NCI-H1048 (cell line): Measurements from ENCODE around the gene HLA-C.
"Not testable (repeated sequence)": the region's sequence is repeated elsewhere in the genome, so short reads cannot be mapped to it uniquely, and the experiment has no call there.

Experiments used
- DNase-seq: peaks from one replicate; lab custom pipeline; 2025; lab: John Stamatoyannopoulos, UW

The HLA-C gene

GRCh38 chr6:31270788-31271640 lies 878 bp downstream of the HLA-C start:
- DNase-seq: no peak

GRCh38 chr6:31268836-31269235 lies 3.1 kb downstream of the HLA-C start:
- DNase-seq: no peak

- no peak for DNase-seq
Observed at GRCh38 chr6:31268369-31268765, 3.5 kb downstream of the HLA-C start.

- no peak for DNase-seq
Observed at GRCh38 chr6:31267651-31268368, 4.1 kb downstream of the HLA-C start.

GRCh38 chr6:31266567-31267360 lies 5.1 kb downstream of the HLA-C start:
- DNase-seq: no peak

GRCh38 chr6:31265926-31266325 lies 6.0 kb downstream of the HLA-C start:
- DNase-seq: no peak

- DNase-seq: not testable (repeated sequence)
Observed at GRCh38 chr6:31263346-31263933, 8.5 kb downstream of the HLA-C start.

- not testable (repeated sequence) for DNase-seq
Observed at GRCh38 chr6:31259995-31260394, 11.9 kb downstream of the HLA-C start.

GRCh38 chr6:31252625-31253024 lies 19.3 kb downstream of the HLA-C start:
- no peak for DNase-seq

- no peak for DNase-seq
Observed at GRCh38 chr6:31251261-31251660, 20.6 kb downstream of the HLA-C start.

- DNase-seq: no peak
Observed at GRCh38 chr6:31249184-31249583, 22.7 kb downstream of the HLA-C start.

GRCh38 chr6:31247813-31248212 lies 24.1 kb downstream of the HLA-C start:
- DNase-seq: no peak

- DNase-seq: no peak
Observed at GRCh38 chr6:31246051-31246521, 25.8 kb downstream of the HLA-C start.

GRCh38 chr6:31243508-31243907 lies 28.4 kb downstream of the HLA-C start:
- DNase-seq: no peak

- DNase-seq: no peak
Observed at GRCh38 chr6:31239854-31240253, 32.0 kb downstream of the HLA-C start.

GRCh38 chr6:31234101-31234500 lies 37.8 kb downstream of the HLA-C start:
- DNase-seq: not testable (repeated sequence)

- no peak for DNase-seq
Observed at GRCh38 chr6:31228476-31228875, 43.4 kb downstream of the HLA-C start.

GRCh38 chr6:31227143-31227542 lies 44.7 kb downstream of the HLA-C start:
- DNase-seq: no peak

GRCh38 chr6:31225735-31226134 lies 46.2 kb downstream of the HLA-C start:
- DNase-seq: no peak

- no peak for DNase-seq
Observed at GRCh38 chr6:31222496-31222895, 49.4 kb downstream of the HLA-C start.
